Stimulated activated naive CD4-positive, alpha-beta T cell treated with Interleukin-2 at 50 U/mL for 16 hours (primary cell): ENCODE measurements around the gene LAYN.
A peak's percentile ranks its signal among the peaks of the same experiment; 100 is the strongest.

Experiments used
- DNase-seq: peaks from one replicate; lab custom pipeline; 2025; lab: John Stamatoyannopoulos, UW

Gene LAYN

DNA sequence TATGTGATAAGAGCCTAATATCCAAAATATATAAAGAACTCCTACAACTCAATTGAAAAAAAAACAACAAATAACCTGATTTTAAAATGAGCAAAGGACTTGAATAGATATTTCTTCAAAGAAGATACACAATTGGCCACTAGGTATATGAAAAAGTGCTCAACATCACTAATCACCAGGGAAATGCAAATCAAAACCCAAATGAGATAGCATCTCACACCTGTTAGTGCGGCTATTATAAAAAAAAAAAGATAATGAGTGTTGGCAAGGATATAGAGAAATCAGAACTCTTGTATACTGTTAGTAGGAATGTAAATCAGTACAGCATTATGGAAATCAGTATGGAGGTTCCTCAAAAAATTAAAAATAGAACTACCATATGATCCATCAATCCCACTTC, 55.8 kb downstream of the LAYN start:
- no peak for DNase-seq

DNA sequence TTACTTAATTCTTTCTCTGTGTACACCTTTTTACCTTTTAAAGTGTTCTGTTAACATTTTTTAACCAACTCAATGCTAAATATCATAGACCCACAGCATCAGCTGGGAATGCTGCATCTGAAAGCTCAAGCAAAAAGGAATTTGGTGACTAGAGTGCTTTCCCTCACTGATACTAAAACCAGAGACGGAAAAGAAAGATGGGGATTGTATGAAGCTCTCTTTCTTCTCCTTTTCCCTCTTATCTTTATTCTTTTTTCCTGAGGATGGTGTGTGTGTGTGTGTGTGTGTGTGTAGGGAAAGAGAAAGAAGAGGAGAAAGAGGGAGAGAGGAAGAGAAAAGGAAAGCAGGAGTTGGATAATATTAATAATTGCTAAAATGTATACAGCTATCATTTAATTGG, 57.6 kb downstream of the LAYN start:
- DNase-seq: no peak

DNA sequence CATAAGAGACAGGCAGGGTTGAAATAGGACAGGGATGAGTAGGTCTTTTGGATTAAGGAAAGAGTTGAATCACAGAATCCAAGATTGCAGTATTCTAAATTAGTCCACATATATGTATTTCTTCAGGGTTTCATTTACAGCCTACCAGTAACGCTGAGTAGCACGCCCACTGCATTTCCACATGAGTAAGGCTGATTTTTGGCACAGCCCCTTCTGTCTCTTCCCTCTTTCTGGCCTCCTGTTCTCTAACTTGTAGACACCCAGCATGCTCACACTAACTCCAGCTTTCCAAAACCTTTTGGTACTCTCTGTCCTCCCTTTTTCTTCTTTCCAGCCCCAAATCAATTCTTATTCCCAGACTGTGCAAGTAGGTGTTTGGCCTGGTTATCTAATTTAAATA, 58.0 kb downstream of the LAYN start:
- no peak for DNase-seq

DNA sequence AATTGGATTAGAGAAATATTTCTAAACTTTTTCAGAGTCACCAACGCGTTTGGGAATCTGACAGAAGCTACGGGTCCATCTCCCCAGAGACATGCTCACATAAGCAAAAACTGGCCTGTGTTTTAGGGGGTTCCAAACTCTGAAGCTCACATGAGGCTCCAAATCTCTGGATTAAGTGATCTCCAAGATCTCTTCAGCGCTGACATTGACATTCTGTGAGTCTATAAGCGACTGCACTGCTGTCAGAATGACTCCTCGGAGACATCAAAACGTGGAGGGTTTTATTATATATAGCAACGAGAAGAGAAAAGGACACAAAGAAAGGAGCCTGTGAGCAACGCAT, 61.1 kb downstream of the LAYN start:
- DNase-seq: no peak

DNA sequence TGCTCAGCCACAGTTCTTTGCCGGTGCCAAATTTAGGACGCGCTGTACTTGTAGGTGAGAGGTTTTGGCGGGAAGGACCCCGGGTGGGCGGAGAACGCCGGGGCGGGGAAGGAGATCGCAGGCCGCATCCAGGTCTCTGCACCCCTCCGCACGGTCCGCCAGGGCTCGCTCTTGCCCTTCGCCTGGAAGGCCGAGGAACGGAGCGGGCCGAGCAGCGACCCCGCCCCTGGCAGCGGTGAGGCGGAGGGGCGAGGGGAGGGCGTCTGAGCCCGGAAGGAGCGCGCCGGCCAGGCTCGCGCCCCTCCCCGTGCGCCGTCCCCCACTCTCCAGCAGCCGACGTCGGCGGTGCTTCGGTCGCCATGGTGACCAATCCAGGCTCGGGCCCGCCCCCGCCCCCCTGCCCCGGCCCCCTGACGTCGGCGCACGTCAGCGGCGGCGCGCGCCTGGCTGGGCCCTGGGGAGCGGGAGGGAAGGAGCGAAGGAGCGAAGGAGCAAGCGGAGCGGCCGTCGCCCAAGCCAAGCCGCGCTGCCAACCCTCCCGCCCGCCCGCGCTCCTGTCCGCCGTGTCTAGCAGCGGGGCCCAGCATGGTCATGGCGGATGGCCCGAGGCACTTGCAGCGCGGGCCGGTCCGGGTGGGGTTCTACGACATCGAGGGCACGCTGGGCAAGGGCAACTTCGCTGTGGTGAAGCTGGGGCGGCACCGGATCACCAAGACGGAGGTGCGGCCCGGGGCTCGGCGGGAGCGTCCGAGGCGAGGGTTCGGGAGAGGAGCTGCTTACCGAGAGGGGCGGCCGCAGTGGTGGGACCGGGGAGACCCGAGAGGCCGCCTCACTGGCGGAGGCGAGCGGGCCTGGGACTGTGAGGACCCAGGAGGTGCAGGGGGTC, 61.7 kb downstream of the LAYN start, which contains the start of gene SIK2:
TSS of gene SIK2 (plus strand) at position 471 of the 886 bp plus-strand sequence. CDS start at position 586, 115 bp downstream.
- peak; percentile 89 for DNase-seq

DNA sequence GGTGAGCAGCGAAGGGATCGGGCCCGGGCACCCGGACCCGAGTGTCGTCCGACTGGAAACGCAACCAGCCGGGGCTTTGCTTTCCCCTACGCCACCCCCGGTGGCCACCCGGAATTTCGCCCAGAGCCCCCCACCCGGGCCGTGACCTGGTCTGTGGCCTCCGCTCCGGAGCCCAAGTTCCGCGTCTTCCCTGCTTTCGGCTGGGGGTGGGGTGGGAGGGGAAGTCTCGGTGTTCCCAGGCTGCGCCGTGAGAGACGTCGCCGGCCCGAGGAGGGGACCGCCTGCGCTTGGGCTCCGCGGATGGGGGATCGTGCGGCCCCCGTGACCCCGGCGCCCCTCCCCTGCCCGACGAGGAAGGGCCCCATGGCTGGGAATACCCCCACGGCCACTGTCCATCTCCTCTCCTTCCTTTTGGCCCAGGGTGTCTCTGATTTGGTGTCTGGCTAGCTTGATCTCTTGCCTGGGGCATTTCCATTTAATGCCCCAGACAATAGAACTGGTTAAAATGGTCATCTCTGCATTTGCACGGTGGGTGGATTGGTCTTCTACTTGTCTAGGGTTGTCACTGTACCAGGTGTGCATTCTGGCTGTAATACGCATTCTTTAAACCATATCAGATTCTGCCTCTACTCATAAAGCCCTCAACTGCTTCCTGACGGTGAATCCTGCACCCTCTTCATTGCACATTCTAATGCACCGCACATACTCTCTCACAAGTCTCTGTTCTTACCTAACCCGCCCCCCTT, 62.5 kb downstream of the LAYN start:
- DNase-seq: no peak

DNA sequence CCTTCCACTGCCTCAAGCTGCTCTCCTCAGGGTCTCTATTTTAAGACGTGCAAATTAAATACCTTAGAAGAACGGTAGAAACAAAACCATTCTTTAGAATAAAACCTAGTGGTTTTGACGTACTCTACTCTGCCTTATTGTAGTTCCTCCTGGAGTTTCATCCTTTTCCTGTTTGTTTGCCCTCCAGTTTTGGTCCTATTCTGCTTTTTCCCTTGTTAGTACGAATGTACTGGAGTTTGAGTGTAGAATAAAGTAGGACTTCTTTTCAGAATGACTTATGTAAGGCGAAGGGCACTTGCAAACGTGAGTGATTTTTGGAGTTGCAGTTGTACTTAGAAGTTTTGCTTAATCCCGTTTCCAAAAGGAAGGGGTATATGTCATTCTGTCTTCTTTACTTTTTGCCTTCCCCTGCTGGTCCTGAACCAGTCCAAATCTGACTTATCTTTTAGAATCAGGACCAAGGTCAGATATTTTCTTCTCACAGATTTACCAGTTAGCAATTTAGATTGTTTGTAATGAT, 63.2 kb downstream of the LAYN start:
- DNase-seq: no peak

DNA sequence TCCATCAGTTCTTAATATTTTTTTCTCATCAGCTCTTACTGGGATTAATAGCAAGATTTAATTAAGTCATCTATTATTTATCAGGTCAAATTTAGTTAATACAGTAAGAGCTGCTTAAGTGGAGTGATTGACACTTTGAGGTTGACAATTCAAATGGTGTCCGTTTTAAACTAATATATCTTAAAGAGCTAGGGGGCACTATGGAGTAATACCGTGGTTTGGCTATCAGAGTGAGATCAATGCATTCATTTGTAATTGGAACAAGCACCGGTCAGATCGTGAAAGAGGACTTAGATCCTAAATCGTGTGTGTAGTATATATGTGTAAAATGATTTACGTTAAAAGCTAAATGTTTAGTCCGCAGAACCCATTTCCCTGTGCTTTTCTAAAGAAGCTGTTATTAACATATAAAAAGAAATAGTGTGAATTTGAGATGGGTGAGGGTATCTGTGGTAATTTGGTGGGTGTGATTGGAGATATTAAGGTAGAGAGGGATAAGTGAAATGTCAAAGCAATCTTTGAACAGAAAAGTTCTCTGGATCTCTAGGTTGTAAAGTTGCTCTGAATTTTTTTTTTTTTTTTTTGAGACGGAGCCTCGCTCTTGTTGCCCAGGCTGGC, 64.0 kb downstream of the LAYN start:
- DNase-seq: no peak

DNA sequence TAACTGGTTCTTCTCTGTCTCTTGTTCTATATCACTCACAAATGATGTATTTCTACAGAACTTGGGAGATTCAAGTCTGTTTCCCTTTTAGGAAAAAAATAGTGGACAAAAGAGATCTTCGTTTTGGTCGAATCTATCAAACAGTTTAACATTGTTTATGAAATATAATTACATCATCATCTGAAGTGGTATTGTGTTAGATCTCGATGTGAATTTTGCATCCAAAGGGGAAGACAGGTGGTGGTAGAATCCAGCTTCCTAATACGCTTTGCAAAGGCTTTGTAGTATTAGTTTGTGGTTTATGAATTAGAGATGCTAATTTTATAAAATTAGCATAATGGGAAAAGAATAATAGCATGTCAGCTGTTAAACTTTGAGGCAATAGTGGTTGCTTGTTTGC, 65.2 kb downstream of the LAYN start:
- no peak for DNase-seq

DNA sequence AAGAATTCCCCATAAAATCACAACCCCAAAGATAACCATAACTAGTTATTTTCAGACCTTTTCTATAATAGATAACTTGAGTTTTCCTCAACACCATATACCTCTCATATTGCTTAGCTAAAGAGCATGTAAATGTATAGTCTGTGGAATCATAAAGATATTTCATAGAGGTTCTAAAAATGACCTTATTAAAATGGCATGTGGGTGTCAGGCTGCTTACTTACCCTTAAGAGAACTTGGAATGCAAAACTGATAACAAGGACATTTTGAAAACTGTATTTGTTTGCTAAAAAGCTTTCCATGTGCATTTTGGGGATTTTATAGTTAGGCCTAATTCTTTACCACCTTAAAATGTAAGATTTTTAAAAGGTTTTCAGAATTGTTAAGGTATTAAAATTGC, 66.5 kb downstream of the LAYN start:
- DNase-seq: no peak

DNA sequence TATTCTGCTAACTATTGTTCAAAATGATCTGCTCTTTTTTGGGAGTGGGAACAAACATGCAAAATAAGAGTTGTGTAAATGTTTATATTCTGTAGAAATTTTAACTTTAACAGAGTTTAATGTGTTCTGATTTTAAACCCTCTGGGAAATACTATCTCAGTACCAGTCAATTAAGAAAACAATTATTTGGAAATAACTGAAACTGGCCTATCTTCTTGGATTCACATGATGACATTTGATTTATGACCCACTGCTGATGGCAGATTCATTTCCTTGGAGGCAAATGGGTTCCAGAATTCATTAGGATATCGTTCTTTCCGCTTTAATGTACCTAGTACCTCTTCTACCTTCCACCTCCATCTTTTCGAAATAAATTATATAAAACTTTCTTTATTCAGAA, 67.2 kb downstream of the LAYN start:
- no peak for DNase-seq
